K562 (cell line): ENCODE data around the gene PIM3.

Experiments used
- CTCF ChIP-seq, 3 experiments: IDR thresholded peaks in 2 of 3; conservative IDR thresholded peaks in 1 of 3; 2 replicates each; pipeline ENCODE4 v1.5.1; 2011 to 2012; ENCODE audit warnings: low read length in 3 of 3, mild to moderate bottlenecking in 3 of 3, control low read depth in 2 of 3, improper control_type of control experiment in 1 of 3, inconsistent platforms in 1 of 3, low read depth in 1 of 3, mixed read lengths in 1 of 3, moderate library complexity in 1 of 3; ENCODE audit not compliant: insufficient read depth in 2 of 3
- ESRRA ChIP-seq: fragments of 450-650 bp; IDR thresholded peaks from 2 replicates; pipeline ENCODE4 v1.6.1; 2014; ENCODE audit warnings: low read depth, mild to moderate bottlenecking, moderate library complexity, borderline replicate concordance
- FOXP4 ChIP-seq: sonication (generic); formaldehyde crosslinking; IDR thresholded peaks from 2 replicates; pipeline ENCODE4 v1.8.0; 2022; ENCODE audit warnings: mild to moderate bottlenecking, missing genetic modification reagents, borderline replicate concordance
- IFI16 ChIP-seq: fragments of 250-450 bp; sonication (Bioruptor Pico); IDR thresholded peaks from 2 replicates; pipeline ENCODE4 v2.1.2; 2022; ENCODE audit warnings: mild to moderate bottlenecking, inconsistent platforms
- KLF16 ChIP-seq: IDR thresholded peaks from 2 replicates; pipeline ENCODE4 v1.6.1; 2016; ENCODE audit warnings: antibody characterized with exemption
- NR3C1 ChIP-seq: sonication (generic); formaldehyde crosslinking; IDR thresholded peaks from 2 replicates; pipeline ENCODE4 v1.8.1; 2022; ENCODE audit warnings: missing genetic modification reagents
- POLR2A ChIP-seq: fragments of 450-650 bp; conservative IDR thresholded peaks from 2 replicates; pipeline ENCODE4 v1.6.1; 2016
- POLR2AphosphoS2 ChIP-seq: IDR thresholded peaks from 2 replicates; pipeline ENCODE4 v1.6.1; 2012; ENCODE audit warnings: low read length, improper control_type of control experiment
- SMARCC2 ChIP-seq: fragments of 450-650 bp; IDR thresholded peaks from 2 replicates; pipeline ENCODE4 v1.6.1; 2017; ENCODE audit warnings: antibody characterized with exemption, moderate library complexity, mild to moderate bottlenecking, low read depth
- ZBTB7A ChIP-seq: IDR thresholded peaks from 2 replicates; pipeline ENCODE4 v1.6.1; 2011; ENCODE audit warnings: low read depth, mild to moderate bottlenecking, low read length, moderate library complexity, borderline replicate concordance; ENCODE audit not compliant: control insufficient read depth
- ZNF263 ChIP-seq: sonication (generic); formaldehyde crosslinking; IDR thresholded peaks from 2 replicates; pipeline ENCODE4 v1.8.0; 2022; ENCODE audit warnings: mild to moderate bottlenecking, missing genetic modification reagents, borderline replicate concordance
- ZNF311 ChIP-seq: fragments of 250-450 bp; sonication (Bioruptor Pico); IDR thresholded peaks from 2 replicates; pipeline ENCODE4 v1.4.0; 2020; ENCODE audit warnings: mild to moderate bottlenecking, moderate library complexity

- TF ChIP-seq ZNF311 (CRISPR knock-in tag) (no peak), IFI16 (CRISPR knock-in tag) (no peak), CTCF (IDR thresholded peaks at IDR 0.05 in 2 of 3, conservative IDR thresholded peaks at IDR 0.05 in 1 of 3; ENCODE audit: insufficient read depth in 2 of 3, low read depth in 1 of 3, low read length in 3 of 3) (no peak), ZNF263 (CRISPR knock-in tag) (peak; percentile 49; the same call in 1 of the 2 replicates), SMARCC2 (no peak), KLF16 (no peak), NR3C1 (CRISPR knock-in tag) (no peak), ZBTB7A (peak; percentile 96), POLR2AphosphoS2 (no peak), FOXP4 (no peak), ESRRA (peak; percentile 97), POLR2A (no peak)
Observed at GRCh38 chr22:49936018-49936972, 24.3 kb upstream of the PIM3 start.
